Sigmoid colon (tissue), 4 donors: ENCODE results near the gene GPHN.

Experiments used
- EP300 ChIP-seq, 4 donors: sonication (generic); formaldehyde crosslinking; IDR thresholded peaks; one replicate each; pipeline ENCODE4 v1.6.1; 2017; ENCODE audit warnings: antibody characterized with exemption in 4 of 4
- POLR2A ChIP-seq, 2 donors: fragments of 450-650 bp; IDR thresholded peaks; one replicate each; pipeline ENCODE4 v1.6.1; 2016; ENCODE audit warnings: antibody characterized with exemption in 2 of 2, mild to moderate bottlenecking in 2 of 2, moderate library complexity in 2 of 2
- POLR2AphosphoS5 ChIP-seq, 4 donors: sonication (generic); formaldehyde crosslinking; IDR thresholded peaks; one replicate each; pipeline ENCODE4 v1.6.1; 2017; ENCODE audit warnings: antibody characterized with exemption in 4 of 4
- TF ChIP-seq, protein P1 (sequence below), 4 experiments: fragments of 450-650 bp in 3 of 4; fragments of 200-600 bp in 1 of 4; IDR thresholded peaks; one replicate each; pipeline ENCODE4 v1.5.1; 2016 to 2019; ENCODE audit warnings: antibody characterized with exemption in 4 of 4, mild to moderate bottlenecking in 3 of 4, moderate library complexity in 2 of 4

DNA sequence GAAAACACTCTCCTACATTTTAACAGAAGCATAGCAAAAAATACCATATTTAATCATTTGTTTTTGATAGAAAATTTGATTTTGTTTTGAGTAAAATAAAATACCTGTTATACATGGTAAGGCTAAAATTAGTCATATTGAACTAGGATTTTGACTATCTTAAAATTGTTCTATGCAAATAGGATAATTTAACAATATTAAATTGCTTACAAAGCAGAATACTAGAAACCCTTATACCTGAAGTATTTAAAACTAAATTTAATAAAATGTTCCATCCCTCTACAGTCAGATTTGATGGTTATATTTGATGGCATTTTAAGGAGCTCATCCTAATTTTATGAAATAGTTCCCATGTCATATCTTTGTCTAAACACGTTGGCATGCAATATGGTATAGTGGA is 323.2 kb downstream of the GPHN start:
- TF ChIP-seq, protein P1, sequence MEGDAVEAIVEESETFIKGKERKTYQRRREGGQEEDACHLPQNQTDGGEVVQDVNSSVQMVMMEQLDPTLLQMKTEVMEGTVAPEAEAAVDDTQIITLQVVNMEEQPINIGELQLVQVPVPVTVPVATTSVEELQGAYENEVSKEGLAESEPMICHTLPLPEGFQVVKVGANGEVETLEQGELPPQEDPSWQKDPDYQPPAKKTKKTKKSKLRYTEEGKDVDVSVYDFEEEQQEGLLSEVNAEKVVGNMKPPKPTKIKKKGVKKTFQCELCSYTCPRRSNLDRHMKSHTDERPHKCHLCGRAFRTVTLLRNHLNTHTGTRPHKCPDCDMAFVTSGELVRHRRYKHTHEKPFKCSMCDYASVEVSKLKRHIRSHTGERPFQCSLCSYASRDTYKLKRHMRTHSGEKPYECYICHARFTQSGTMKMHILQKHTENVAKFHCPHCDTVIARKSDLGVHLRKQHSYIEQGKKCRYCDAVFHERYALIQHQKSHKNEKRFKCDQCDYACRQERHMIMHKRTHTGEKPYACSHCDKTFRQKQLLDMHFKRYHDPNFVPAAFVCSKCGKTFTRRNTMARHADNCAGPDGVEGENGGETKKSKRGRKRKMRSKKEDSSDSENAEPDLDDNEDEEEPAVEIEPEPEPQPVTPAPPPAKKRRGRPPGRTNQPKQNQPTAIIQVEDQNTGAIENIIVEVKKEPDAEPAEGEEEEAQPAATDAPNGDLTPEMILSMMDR (IDR thresholded peaks at IDR 0.05) = no peak
- TF ChIP-seq POLR2A (IDR thresholded peaks at IDR 0.05) (no peak), POLR2AphosphoS5 (IDR thresholded peaks at IDR 0.05) (no peak), EP300 (IDR thresholded peaks at IDR 0.05) (no peak)
